Epithelial cell of proximal tubule (primary cell): ENCODE results near the gene SNRNP70. TPM values are rescaled to one million over a fixed set of nuclear protein-coding genes. Genes with fewer than 3 reads are reported as not detected.
A peak's percentile ranks its signal among the peaks of the same experiment; 100 is the strongest.

Experiments used
- DNase-seq: peaks from one replicate; pipeline ENCODE4 v3.0.0-alpha.2; 2011; ENCODE audit warnings: low read depth
- H3K4me3 ChIP-seq: 2 replicates; pipeline ENCODE4 v1.5.1; 2011; ENCODE audit warnings: low read depth, mild to moderate bottlenecking, low read length
- CTCF ChIP-seq: conservative IDR thresholded peaks from 2 replicates; pipeline ENCODE4 v1.5.1; 2012; ENCODE audit warnings: low read depth, mild to moderate bottlenecking, low read length
- total RNA-seq: library from RNA; depleted of rRNA; stranded (reverse); fragments of >200 nt; gene quantifications from 2 replicates; pipeline ENCODE4 v1.2.3, GENCODE V29; 2015

SNRNP70 gene
- total RNA-seq, 1 donor from 2014 or later, result 165 TPM

GRCh38 chr19:49153167-49153809, 68.0 kb downstream of the SNRNP70 start:
- no peak overlapping the region for H3K4me3 ChIP-seq
- TF ChIP-seq CTCF, result no peak
- no peak for DNase-seq

GRCh38 chr19:49154279-49154678, 69.0 kb downstream of the SNRNP70 start:
- TF ChIP-seq CTCF, result no peak
- no peak overlapping the region for H3K4me3 ChIP-seq
- no peak for DNase-seq

- no peak within 1 kb of the TSS for H3K4me3 ChIP-seq
- no peak for DNase-seq
- no peak for TF ChIP-seq CTCF
Observed at GRCh38 chr19:49155005-49155819, 70.0 kb downstream of the SNRNP70 start, which contains the start of gene HRC. Gene HRC, minus strand, starts transcription at chr19:49155396. Its CDS starts 159 bp downstream, at chr19:49155237.

- TF ChIP-seq CTCF, result no peak
- no peak overlapping the region for H3K4me3 ChIP-seq
- DNase-seq, result no peak
Observed at GRCh38 chr19:49155820-49156346, 70.6 kb downstream of the SNRNP70 start.

GRCh38 chr19:49157445-49158224, 72.4 kb downstream of the SNRNP70 start, which contains the start of gene TRPM4:
Gene TRPM4, plus strand, starts transcription at chr19:49157792. Its CDS starts 75 bp downstream, at chr19:49157867.
- no peak for TF ChIP-seq CTCF
- no peak for DNase-seq
- peak within 1 kb of the TSS; percentile 95 for H3K4me3 ChIP-seq

Other genes starting within 250 kb of the SNRNP70 start
- gene HSD17B14, start 249.0 kb upstream of the SNRNP70 start, total RNA-seq, result 2.2 and 2.8 TPM in 2 replicates
- 1.8 and 5.0 TPM in 2 replicates for gene PLEKHA4, start 216.8 kb upstream of the SNRNP70 start, total RNA-seq
- gene PPP1R15A, start 213.0 kb upstream of the SNRNP70 start, total RNA-seq, result 23.9 and 32.2 TPM in 2 replicates
- gene TULP2, start 186.7 kb upstream of the SNRNP70 start, total RNA-seq, result not detected in 2 replicates
- gene NUCB1, start 185.1 kb upstream of the SNRNP70 start, total RNA-seq, result 142 and 250 TPM in 2 replicates
- gene DHDH, start 151.8 kb upstream of the SNRNP70 start, total RNA-seq, result 0.07 and 0.35 TPM in 2 replicates
- gene BAX, start 130.6 kb upstream of the SNRNP70 start, total RNA-seq, result 173 and 179 TPM in 2 replicates
- gene FTL, start 120.1 kb upstream of the SNRNP70 start, total RNA-seq, result 1,293 and 2,420 TPM in 2 replicates
- 42.2 and 42.4 TPM in 2 replicates for gene GYS1, start 92.1 kb upstream of the SNRNP70 start, total RNA-seq
- gene RUVBL2, start 91.6 kb upstream of the SNRNP70 start, total RNA-seq, result 212 and 389 TPM in 2 replicates
- 3.6 TPM in 1 of 2 replicates, not detected in the other for gene LHB, start 68.4 kb upstream of the SNRNP70 start, total RNA-seq
- gene CGB3, start 61.1 kb upstream of the SNRNP70 start, total RNA-seq, result not detected in 2 replicates
- not detected in 2 replicates for gene CGB2, start 53.6 kb upstream of the SNRNP70 start, total RNA-seq
- gene CGB1, start 48.6 kb upstream of the SNRNP70 start, total RNA-seq, result not detected in 2 replicates
- not detected in 2 replicates for gene CGB5, start 41.6 kb upstream of the SNRNP70 start, total RNA-seq
- 1.2 TPM in 2 replicates for gene CGB8, start 36.3 kb upstream of the SNRNP70 start, total RNA-seq
- 0.36 and 1.8 TPM in 2 replicates for gene CGB7, start 27.7 kb upstream of the SNRNP70 start, total RNA-seq
- gene NTF4, start 20.6 kb upstream of the SNRNP70 start, total RNA-seq, result 0.22 and 1.3 TPM in 2 replicates
- gene KCNA7, start 12.8 kb upstream of the SNRNP70 start, total RNA-seq, result not detected in 2 replicates
- gene LIN7B, start 28.9 kb downstream of the SNRNP70 start, total RNA-seq, result 2.2 and 3.7 TPM in 2 replicates
- gene C19orf73, start 33.7 kb downstream of the SNRNP70 start, total RNA-seq, result 2.7 and 10.3 TPM in 2 replicates
- gene PPFIA3, start 34.1 kb downstream of the SNRNP70 start, total RNA-seq, result 1.7 and 3.3 TPM in 2 replicates
- not detected in 2 replicates for gene HRC, start 69.9 kb downstream of the SNRNP70 start, total RNA-seq
- gene TRPM4, start 72.3 kb downstream of the SNRNP70 start, total RNA-seq, result 11.6 and 13.3 TPM in 2 replicates
- 0.07 and 0.29 TPM in 2 replicates for gene SLC6A16, start 239.7 kb downstream of the SNRNP70 start, total RNA-seq
- gene CD37, start 250.0 kb downstream of the SNRNP70 start, total RNA-seq, result not detected in 2 replicates